Measurements from ENCODE around the gene TLE4. TPM values are rescaled to one million over a fixed set of nuclear protein-coding genes. Genes with fewer than 3 reads are reported as not detected.

Gene TLE4
- total and polyA plus RNA-seq, 2 of the 4 experiments (the other 2 are of a cell fraction) = 68.0 to 78.1 TPM

GRCh38 chr9:79700607-79701360, 129.0 kb downstream of the TLE4 start:
- peak; percentile 21 for DNase-seq
- H2AFZ ChIP-seq (replicated peaks; ENCODE audit: low read length, poor library complexity) = no peak overlapping the region
- H3K4me2 ChIP-seq (ENCODE audit: low read depth, low read length) = no peak overlapping the region
- H2BK120ac ChIP-seq (ENCODE audit: low read depth, low read length) = no peak overlapping the region
- peaks cover 2% of the 10 kb centered on the region; the same call in 1 of the 2 replicates for H3K9me1 ChIP-seq (ENCODE audit: insufficient read depth, low read length)
- H2AK5ac ChIP-seq (ENCODE audit: low read depth, low read length) = no peak overlapping the region
- dilution Hi-C loops (cut with HindIII; ENCODE audit: low sequenced_read_pairs, unreplicated experiment) (no loop called here), intact Hi-C loops (cut with micrococcal nuclease) (no loop called here), in situ Hi-C loops (cut with MboI; ENCODE audit: low sequenced_read_pairs) (no loop called here)
- H3K9ac ChIP-seq (ENCODE audit: low read depth, low read length) = no peak overlapping the region
- H2BK20ac ChIP-seq (ENCODE audit: low read depth, low read length) = no peak overlapping the region
- no peaks in the 10 kb centered on the region for H3K9me3 ChIP-seq (ENCODE audit: control insufficient read depth, insufficient read depth, low read length)
- no peak overlapping the region for H2AK9ac ChIP-seq (replicated peaks; ENCODE audit: low read depth, low read length, poor library complexity)
- no peak overlapping the region for H3K4ac ChIP-seq (ENCODE audit: low read depth, low read length)
- no peak overlapping the region for H4K91ac ChIP-seq (ENCODE audit: insufficient read depth, low read depth, low read length)
- BruUV-seq (replicated peaks) = no TSS peak
- H2BK15ac ChIP-seq (ENCODE audit: low read depth, low read length) = no peak overlapping the region
- H3K4me1 ChIP-seq (ENCODE audit: control insufficient read depth, insufficient read depth, low read length) = no peaks in the 10 kb centered on the region; the same call in 1 of the 2 replicates
- no peak for TF ChIP-seq USF2 (IDR thresholded peaks at IDR 0.05; ENCODE audit: low read depth, low read length)
- TF ChIP-seq RFX5 (IDR thresholded peaks at IDR 0.05; ENCODE audit: low read depth, low read length) = no peak
- TF ChIP-seq RAD21 (IDR thresholded peaks at IDR 0.05; ENCODE audit: low read length) = no peak
- TF ChIP-seq ELK1 (IDR thresholded peaks at IDR 0.05; ENCODE audit: borderline replicate concordance, low read depth, low read length) = no peak
- no peak for TF ChIP-seq SMC3 (IDR thresholded peaks at IDR 0.05; ENCODE audit: low read depth, low read length)
- TF ChIP-seq RCOR1 (IDR thresholded peaks at IDR 0.05; ENCODE audit: insufficient replicate concordance, low read length) = no peak
- no peak for TF ChIP-seq BHLHE40 (IDR thresholded peaks at IDR 0.05; ENCODE audit: low read depth, low read length)
- TF ChIP-seq FOS (IDR thresholded peaks at IDR 0.05; ENCODE audit: low read depth, low read length) = no peak
- no peak for TF ChIP-seq NFE2L2 (IDR thresholded peaks at IDR 0.05; ENCODE audit: low read depth, low read length)
- TF ChIP-seq CTCF (conservative IDR thresholded peaks at IDR 0.05; ENCODE audit: low read depth, low read length) = no peak
- no peak for TF ChIP-seq MAZ (IDR thresholded peaks at IDR 0.05; ENCODE audit: borderline replicate concordance, low read depth, low read length)
- no peak for TF ChIP-seq MXI1 (IDR thresholded peaks at IDR 0.05; ENCODE audit: borderline replicate concordance, low read depth, low read length)
- TF ChIP-seq POLR2A (IDR thresholded peaks at IDR 0.05; ENCODE audit: low read depth, low read length) = no peak
- H3K14ac ChIP-seq (replicated peaks; ENCODE audit: low read depth, low read length) = no peak overlapping the region
- no peaks in the 10 kb centered on the region for H3K27me3 ChIP-seq (ENCODE audit: control insufficient read depth, insufficient read depth, low read length)
- peaks cover 29 to 38% of the 10 kb centered on the region in 2 experiments for H3K79me1 ChIP-seq (ENCODE audit: low read depth in 1 of 2, low read length in 2 of 2)
- ATAC-seq (ENCODE audit: low read depth) = peak; percentile 64
- H3K23ac ChIP-seq (ENCODE audit: low read depth, low read length) = no peak overlapping the region
- H4K20me1 ChIP-seq (ENCODE audit: insufficient read depth, low read length) = 0 out of 2 replicates have a peak, but pooled peaks cover 4% of the 10 kb centered on the region
- no peak overlapping the region for H2BK5ac ChIP-seq (ENCODE audit: low read depth, low read length, poor library complexity, severe bottlenecking)
- H3K27ac ChIP-seq (ENCODE audit: insufficient read depth, low read length) = no peak overlapping the region
- no CpG with 5 or more reads among the region's 5 CpGs for WGBS, 2 experiments (ENCODE audit: extremely low coverage in 2 of 2, insufficient read length in 1 of 2)
- H3K18ac ChIP-seq (ENCODE audit: low read depth, low read length) = no peak overlapping the region
- ChIA-PET CTCF (no interaction called here), POLR2A (ENCODE audit: unreplicated experiment) (no interaction called here)
- no peak overlapping the region for H4K5ac ChIP-seq (ENCODE audit: low read depth, low read length)
- no peak overlapping the region for H3K4me3 ChIP-seq (ENCODE audit: insufficient read depth, low read depth, low read length)
- no peak overlapping the region for H3K56ac ChIP-seq (ENCODE audit: extremely low read depth, insufficient read depth, low read length)
- peaks cover 3% of the 10 kb centered on the region; the same call in 1 of the 2 replicates for H3K36me3 ChIP-seq (ENCODE audit: control insufficient read depth, insufficient read depth, low read length)
- no peak overlapping the region for H4K8ac ChIP-seq (ENCODE audit: low read depth in 2 of 2, low read length in 2 of 2)

Measured in IMR-90 (cell line).